Endometrium (tissue), 2 donors: ENCODE results near the gene CTSE.

Source experiments
- FAIRE-seq: peaks from 2 replicates; lab custom pipeline; 2012; peaks lifted over from hg19 to GRCh38; lab: Jason Lieb, UNC
- donor health status: control.
- donor health status: control.

Gene CTSE

GRCh38 chr1:206049919-206050600 is 26.4 kb upstream of the CTSE start:
- no peak for FAIRE-seq

DNA sequence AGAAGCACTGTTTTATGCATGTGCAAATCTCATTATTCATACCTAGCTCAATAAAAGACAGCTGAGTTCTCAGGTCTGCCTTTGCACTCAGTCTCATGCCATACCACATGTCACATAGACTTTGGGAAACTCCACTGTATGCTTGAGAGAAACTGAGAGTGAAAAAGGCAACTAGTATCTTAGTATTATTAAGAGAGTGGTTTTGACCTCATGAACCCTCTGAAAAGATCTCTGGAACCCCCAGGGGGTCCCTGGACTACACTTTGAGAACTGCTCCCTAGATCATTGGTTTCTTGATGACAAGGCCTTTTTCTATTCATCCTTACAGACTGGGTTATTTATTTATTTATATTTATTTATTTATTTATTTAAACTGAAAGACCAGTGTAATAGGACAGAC is 25.6 kb upstream of the CTSE start:
- FAIRE-seq: no peak

- no peak for FAIRE-seq
Observed at GRCh38 chr1:206048582-206048981, 24.9 kb upstream of the CTSE start.

GRCh38 chr1:206047271-206047670 is 23.6 kb upstream of the CTSE start:
- FAIRE-seq: no peak

- FAIRE-seq: no peak
Observed at GRCh38 chr1:206041640-206042039, 17.9 kb upstream of the CTSE start.

GRCh38 chr1:206040328-206040727 is 16.6 kb upstream of the CTSE start:
- FAIRE-seq: no peak

GRCh38 chr1:206039046-206039973 is 15.6 kb upstream of the CTSE start:
- no peak for FAIRE-seq

- FAIRE-seq: no peak
Observed at GRCh38 chr1:206037581-206037980, 13.9 kb upstream of the CTSE start.

- FAIRE-seq: no peak
Observed at GRCh38 chr1:206036663-206037455, 13.2 kb upstream of the CTSE start.

- no peak for FAIRE-seq
Observed at GRCh38 chr1:206035027-206035426, 11.3 kb upstream of the CTSE start.

DNA sequence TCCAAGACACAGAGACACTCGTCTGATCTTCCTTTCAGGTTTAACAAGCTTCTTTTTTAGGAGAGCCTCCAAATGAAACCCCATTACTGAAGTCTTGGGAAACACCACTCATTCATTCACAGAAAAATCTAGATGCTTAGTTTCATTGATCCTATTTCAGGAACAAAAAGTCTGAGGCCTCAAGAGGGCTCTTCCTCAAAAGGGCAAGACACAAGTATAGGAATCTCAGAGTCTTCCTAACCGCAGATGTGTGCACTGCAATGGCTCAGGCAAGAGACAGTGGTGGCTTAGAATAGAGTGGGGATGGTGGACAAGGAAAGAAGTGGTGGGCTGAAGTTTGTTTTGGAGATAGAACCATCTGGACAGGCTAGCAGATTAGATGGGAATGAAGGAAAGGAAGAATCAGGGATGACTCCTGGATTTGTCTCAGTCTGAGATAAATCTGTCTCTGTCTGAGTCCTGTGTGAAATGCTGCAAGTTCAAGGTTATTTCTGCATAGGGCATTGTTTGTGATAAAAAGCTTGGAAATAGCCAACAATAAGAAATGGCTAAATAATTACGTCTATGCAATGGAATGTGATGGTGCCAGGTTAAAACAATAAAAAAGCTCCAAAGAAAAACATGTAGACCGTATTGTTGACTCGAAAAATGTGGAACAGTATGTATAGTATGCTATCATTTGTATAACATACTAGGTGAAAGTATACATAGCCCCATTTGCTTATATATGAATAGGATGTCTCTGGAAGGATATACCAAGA is 8.9 kb upstream of the CTSE start:
- FAIRE-seq: no peak

DNA sequence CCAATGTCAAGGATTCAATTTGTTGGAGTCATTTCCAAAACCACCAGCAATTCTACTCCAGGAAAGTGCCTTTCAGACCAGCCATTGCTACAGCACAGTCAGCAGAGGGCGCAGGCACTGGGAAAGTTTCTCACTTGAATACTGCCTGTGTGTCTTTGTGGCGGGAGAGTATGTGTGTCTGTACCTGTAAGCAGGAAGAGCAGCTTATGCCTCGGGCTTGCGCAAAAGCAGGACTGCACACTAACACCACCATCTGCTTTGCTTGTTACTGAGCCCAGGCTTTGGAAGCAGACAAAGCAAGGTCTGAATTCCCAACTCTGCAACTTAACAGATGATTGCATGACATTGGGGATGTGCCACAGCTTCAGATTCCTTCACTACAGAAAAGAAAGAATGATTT is 7.0 kb upstream of the CTSE start:
- no peak for FAIRE-seq

DNA sequence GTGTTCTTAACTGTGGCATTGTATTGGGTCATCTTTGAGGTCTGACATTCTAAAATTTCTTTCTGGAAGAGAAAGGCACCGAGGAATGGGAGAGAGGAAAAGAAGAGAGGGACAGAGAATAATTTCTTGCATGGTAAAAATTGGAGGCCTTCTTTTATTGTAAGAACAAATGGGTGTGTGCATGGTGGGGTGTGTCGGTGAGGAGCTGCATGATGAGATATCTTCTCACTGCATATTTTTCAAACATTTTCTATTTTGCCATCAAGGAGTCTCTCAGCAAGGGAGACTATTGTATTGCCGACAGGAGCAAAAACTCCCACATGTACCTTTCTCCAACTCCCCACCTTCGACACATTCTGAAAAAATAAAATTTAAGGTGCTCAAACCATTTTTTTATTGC is 6.5 kb upstream of the CTSE start:
- FAIRE-seq: no peak

DNA sequence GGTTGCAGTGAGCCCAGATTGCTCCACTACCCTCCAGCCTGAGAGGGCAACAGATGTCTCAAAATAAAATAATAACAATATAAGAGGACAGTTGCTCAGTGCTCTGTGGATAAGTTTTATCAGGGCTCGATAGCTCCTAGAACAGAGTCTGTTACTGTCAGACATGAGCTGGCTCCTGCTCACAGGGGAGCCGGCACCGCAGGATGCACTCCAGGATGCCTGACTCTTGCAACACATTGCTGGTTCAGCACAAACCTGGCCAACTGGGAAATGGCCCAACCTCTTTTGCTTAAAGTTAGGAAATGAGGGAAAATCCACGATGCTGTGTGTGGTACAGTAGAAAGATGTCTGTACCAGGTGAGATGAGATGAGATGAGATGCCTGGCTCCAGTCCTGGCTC is 5.8 kb upstream of the CTSE start:
- FAIRE-seq: no peak

DNA sequence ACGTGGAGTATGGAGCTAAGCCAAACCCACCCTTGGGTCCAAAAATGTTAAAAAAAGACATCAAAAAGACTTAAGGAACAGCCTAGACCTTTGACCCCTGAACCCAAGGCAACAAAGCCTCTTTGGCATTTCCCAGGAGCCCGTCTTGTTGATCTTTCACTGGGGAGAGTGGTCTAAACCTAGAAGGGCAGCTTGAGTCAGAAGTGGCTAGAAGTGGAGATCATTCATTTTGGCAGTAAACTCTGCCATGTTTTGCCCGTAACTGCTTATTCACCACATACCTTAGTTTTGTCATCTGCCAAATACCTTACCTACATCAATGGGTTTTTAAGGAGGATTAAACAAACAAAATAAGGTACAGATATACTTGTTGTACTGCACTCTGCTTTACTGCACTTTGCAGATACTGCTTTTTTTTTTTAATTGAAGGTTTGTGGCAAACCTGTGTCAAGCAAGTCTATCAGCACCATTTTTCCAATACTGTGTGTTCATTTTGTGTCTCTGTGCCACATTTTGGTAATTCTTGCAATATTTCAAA is 1.7 kb upstream of the CTSE start:
- FAIRE-seq: no peak

GRCh38 chr1:206022766-206023165 is 929 bp downstream of the CTSE start:
- no peak for FAIRE-seq

GRCh38 chr1:206021626-206022365 is 1.9 kb downstream of the CTSE start:
- no peak for FAIRE-seq

DNA sequence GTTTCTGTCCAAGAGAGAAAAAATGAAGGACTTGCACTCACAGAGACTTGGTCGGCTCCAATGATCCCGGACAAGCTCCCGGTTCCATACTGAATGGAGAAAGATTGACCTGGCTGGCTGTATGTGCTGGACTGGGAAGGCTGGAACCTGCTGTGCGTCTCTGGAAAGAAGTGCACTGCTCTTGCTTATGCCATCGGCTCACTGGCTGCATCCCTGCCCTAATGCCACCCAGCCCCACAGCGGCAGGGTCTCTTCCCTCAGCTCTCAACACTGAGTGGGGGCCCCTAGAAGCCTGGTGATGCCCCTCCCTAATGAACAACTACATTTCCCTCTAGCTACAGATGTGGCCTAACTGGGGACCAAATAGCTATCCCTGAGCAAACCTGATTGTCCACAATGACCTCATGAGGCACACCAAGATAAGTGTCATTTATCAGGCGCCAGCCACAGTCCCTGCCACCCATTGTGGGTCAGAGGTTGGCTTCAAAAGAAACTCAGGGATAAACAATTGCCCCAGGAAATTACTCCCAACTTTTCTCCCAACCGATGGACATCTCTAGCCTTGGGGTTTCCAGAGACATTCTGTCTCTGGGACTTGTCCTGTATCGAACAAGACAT is 2.6 kb downstream of the CTSE start:
- no peak for FAIRE-seq

GRCh38 chr1:206020393-206021007 is 3.2 kb downstream of the CTSE start:
- no peak for FAIRE-seq

- no peak for FAIRE-seq
Observed at GRCh38 chr1:206015071-206015470, 8.6 kb downstream of the CTSE start.
